Pancreas (tissue), 10 donors: Measurements from ENCODE around the gene ZNF496. TPM values are rescaled to one million over a fixed set of nuclear protein-coding genes. Genes with fewer than 3 reads are reported as not detected.

Source experiments
- ATAC-seq, 4 donors: fragments of 200-7000 bp; cut with Tn5 transposase; one replicate each; pipeline versions ENCODE4 v1.8.0 to v1.9.1; 2020; ENCODE audit warnings: mild to moderate bottlenecking in 4 of 4, moderate library complexity in 4 of 4
- DNase-seq, 6 donors: peaks; one replicate each; pipeline ENCODE4 v3.0.0-alpha.2; 2020
- FAIRE-seq: peaks from 2 replicates; lab custom pipeline; 2012; peaks lifted over from hg19 to GRCh38; lab: Jason Lieb, UNC
- H3K27ac ChIP-seq, 4 donors: fragments of 200-600 bp; sonication (generic); 1 replicate in 3 of 4; 2 replicates in 1 of 4; pipeline versions ENCODE4 v1.5.0 to v1.8.0; 2020
- H3K27me3 ChIP-seq, 4 donors: fragments of 200-600 bp; one replicate each; pipeline ENCODE4 v1.8.0; 2021
- H3K36me3 ChIP-seq, 3 donors: fragments of 200-600 bp; sonication (generic) in 1 of 3; one replicate each; pipeline versions ENCODE4 v1.5.0 to v1.8.0; 2020 to 2021
- H3K4me1 ChIP-seq, 3 donors: fragments of 200-600 bp; one replicate each; pipeline ENCODE4 v1.8.0; 2021
- H3K4me3 ChIP-seq, 4 donors: fragments of 200-600 bp; sonication (generic) in 2 of 4; one replicate each; pipeline versions ENCODE4 v1.5.0 to v1.8.0; 2020 to 2021
- H3K9me3 ChIP-seq, 4 donors: fragments of 200-600 bp; one replicate each; pipeline ENCODE4 v1.8.0; 2021
- WGBS, 2 donors: extraction: QIAGEN DNeasy Blood & Tissue Kit; methylation state at CpG; one replicate each; pipeline ENCODE4 v1.1.7; 2013; 5-methylcytosine and 5-hydroxymethylcytosine counted together
- intact Hi-C, 3 donors: fragments of 100-400 bp; cut with DNase I; formaldehyde crosslinking; loops; one replicate each; pipeline versions ENCODE4 v1.11.1 to v1.14.2; 2022
- polyA plus RNA-seq, 2 donors: library from polyadenylated mRNA; stranded (reverse); fragments of 200-250 nt; gene quantifications; one replicate each; pipeline ENCODE4 v1.2.3, GENCODE V29; 2013
- total RNA-seq, 6 donors: library from RNA; stranded (reverse); fragmentation: NEBNext Ultra II Directional in 4 of 6; extraction: Animal tissue kit (Norgen Biotek cat#: 25700) in 4 of 6; gene quantifications; one replicate each; pipeline versions ENCODE4 v1.2.1 to v1.2.4, GENCODE V29; 2021 to 2023
- TF ChIP-seq, protein P1 (sequence below), 4 donors: fragments of 200-600 bp; sonication (generic) in 3 of 4; IDR thresholded peaks; one replicate each; pipeline versions ENCODE4 v1.5.0 to v1.8.0; 2021; ENCODE audit warnings: antibody characterized with exemption in 4 of 4
- donor health status: healthy with polysubstance abuse.
- donor health status: DM: no; HTN: no; CAD: no; lungs with moderate emphysema.
- donor health status: DM: no; HTN: no; CAD: no.
- donor health status: control.
- donor health status: control.
- donor health status: Bipolar disorder and iron deficiency.
- donor health status: DM: yes; HTN: yes; CAD: no.
- donor health status: DM: no; HTN: no; CAD: no.
- donor health status: DM: no; HTN: no; CAD: no.
- donor health status: DM: yes; HTN: yes; CAD: no.

ZNF496 gene
- total and polyA plus RNA-seq, 8 donors, result 11.4 to 24.4 (median 18.8) TPM

DNA sequence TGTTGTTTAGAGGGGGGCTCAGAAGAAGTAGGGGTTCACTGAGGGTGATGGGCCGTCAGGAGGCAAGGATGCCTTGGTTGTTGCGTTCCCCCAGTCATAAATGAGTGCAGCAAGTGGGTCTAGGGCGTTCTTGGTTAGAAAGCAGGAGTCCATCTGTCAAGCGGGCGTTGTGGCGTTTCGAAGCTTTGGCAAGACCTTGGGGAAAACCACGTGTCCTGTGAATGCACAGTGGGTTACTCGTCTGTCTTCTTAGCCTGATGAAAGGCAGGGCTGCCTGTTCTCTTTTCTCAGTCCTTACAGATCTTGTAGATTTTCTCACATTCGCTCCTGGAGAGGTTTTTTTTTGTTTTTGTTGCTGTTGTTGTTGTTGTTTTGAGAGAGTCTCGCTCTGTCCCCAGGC is 6.3 kb upstream of the ZNF496 start:
- H3K27me3 ChIP-seq, result no peaks in the 10 kb centered on the region
- WGBS, 2 donors, result 89 to 93% methylated on average over 11 of the region's 11 CpGs
- no peak overlapping the region for H3K27ac ChIP-seq
- intact Hi-C loops, result no loop called here
- DNase-seq, result no peak
- H3K4me3 ChIP-seq, result no peak overlapping the region
- H3K36me3 ChIP-seq, result no peaks in the 10 kb centered on the region
- ATAC-seq, result no peak
- no peak for FAIRE-seq
- peaks cover 0 to 7% (median 0%) of the 10 kb centered on the region in 3 donors for H3K4me1 ChIP-seq
- no peaks in the 10 kb centered on the region for H3K9me3 ChIP-seq
- TF ChIP-seq, protein P1, sequence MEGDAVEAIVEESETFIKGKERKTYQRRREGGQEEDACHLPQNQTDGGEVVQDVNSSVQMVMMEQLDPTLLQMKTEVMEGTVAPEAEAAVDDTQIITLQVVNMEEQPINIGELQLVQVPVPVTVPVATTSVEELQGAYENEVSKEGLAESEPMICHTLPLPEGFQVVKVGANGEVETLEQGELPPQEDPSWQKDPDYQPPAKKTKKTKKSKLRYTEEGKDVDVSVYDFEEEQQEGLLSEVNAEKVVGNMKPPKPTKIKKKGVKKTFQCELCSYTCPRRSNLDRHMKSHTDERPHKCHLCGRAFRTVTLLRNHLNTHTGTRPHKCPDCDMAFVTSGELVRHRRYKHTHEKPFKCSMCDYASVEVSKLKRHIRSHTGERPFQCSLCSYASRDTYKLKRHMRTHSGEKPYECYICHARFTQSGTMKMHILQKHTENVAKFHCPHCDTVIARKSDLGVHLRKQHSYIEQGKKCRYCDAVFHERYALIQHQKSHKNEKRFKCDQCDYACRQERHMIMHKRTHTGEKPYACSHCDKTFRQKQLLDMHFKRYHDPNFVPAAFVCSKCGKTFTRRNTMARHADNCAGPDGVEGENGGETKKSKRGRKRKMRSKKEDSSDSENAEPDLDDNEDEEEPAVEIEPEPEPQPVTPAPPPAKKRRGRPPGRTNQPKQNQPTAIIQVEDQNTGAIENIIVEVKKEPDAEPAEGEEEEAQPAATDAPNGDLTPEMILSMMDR (IDR thresholded peaks at IDR 0.05), result no peak

DNA sequence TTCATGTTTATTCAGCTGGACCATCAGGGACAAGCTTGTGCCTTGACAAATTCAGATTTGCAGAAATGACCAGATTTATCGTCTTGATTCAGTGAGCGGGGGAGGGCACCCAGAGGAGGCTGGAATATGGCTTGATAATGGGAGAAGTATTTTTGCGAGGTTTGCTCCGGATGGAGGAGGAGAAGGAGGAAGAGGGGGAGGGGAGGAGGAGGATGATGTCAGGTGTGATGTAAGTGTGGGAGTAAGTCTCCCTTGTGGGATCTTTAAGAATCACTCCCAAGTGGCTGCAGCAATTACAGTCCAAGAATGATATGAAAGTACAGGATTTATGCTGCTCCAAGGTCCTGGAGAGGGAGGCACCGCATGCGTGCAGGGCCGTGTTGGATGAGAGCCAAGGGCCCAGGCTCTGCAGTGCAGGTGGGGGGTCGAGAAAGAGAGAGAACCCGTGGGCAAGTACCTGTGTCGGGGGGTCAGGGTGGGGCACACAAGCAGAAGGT is 5.6 kb upstream of the ZNF496 start:
- no peaks in the 10 kb centered on the region for H3K27me3 ChIP-seq
- H3K27ac ChIP-seq, result no peak overlapping the region
- intact Hi-C loops, result no loop called here
- ATAC-seq (no peak), DNase-seq (peak in 1 of 6 donors; percentile 27), FAIRE-seq (no peak)
- no peaks in the 10 kb centered on the region for H3K9me3 ChIP-seq
- TF ChIP-seq, protein P1 (IDR thresholded peaks at IDR 0.05), result no peak
- H3K4me3 ChIP-seq, result no peak overlapping the region
- WGBS, 2 donors, result 57 to 66% methylated on average over 10 of the region's 10 CpGs
- H3K36me3 ChIP-seq, result no peaks in the 10 kb centered on the region
- peaks cover 0 to 7% (median 0%) of the 10 kb centered on the region in 3 donors for H3K4me1 ChIP-seq

DNA sequence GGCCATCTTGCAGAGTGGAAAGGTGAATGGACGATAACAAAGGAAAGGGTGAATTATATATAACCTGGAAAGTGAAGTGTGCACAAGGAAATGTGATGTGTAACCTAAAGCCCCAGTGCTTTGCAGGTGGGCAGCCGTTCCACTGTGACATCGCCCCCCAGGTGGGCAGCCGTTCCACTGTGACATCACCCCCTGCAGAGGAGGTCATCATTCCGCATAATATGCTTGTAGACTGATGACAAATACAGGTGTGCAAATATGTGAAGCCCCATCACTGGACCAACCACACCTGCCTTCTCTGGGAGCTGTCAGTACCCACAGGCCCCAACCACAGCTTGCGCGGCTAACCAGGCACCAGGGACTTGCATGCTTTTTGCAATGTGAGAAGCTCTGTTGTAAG is 4.7 kb upstream of the ZNF496 start:
- intact Hi-C loops, result no loop called here
- DNase-seq, result no peak
- no peak for FAIRE-seq
- Histone ChIP-seq H3K27me3 (no peaks in the 10 kb centered on the region), H3K4me3 (no peak overlapping the region), H3K36me3 (no peaks in the 10 kb centered on the region), H3K4me1 (peaks cover 0 to 7% (median 0%) of the 10 kb centered on the region in 3 donors), H3K9me3 (no peaks in the 10 kb centered on the region), H3K27ac (no peak overlapping the region)
- ATAC-seq, result no peak
- TF ChIP-seq, protein P1 (IDR thresholded peaks at IDR 0.05), result no peak
- 92 to 93% methylated on average over 7 of the region's 7 CpGs for WGBS, 2 donors

DNA sequence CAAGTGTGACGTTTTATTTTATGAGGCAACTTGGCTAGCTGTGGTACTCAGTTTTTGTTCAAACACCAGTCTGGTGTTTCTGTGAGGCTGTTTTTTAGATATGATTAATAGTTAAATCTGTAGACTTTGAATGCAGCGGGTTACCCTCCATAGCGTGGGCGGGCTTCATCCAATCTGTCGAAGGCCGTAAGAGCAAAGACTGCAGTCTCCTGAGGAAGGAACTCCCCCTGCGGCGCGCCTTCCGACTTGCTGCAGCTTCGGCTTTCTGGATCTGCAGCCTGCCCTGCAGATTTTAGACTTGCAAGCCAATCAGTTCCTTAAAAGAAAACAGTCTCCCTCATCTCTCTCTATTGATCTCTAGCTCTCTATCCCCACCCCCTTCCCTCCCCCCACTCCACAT is 4.2 kb upstream of the ZNF496 start:
- 77 to 78% methylated on average over 11 of the region's 11 CpGs for WGBS, 2 donors
- FAIRE-seq, result no peak

More for the DNA sequence above, 4.2 kb upstream of the ZNF496 start:
- H3K4me3 ChIP-seq, result no peak overlapping the region
- H3K27me3 ChIP-seq, result no peaks in the 10 kb centered on the region
- H3K36me3 ChIP-seq, result no peaks in the 10 kb centered on the region
- H3K9me3 ChIP-seq, result no peaks in the 10 kb centered on the region
- TF ChIP-seq, protein P1 (IDR thresholded peaks at IDR 0.05), result no peak
- H3K4me1 ChIP-seq, result peaks cover 0 to 7% (median 0%) of the 10 kb centered on the region in 3 donors
- DNase-seq (no peak), ATAC-seq (no peak)
- H3K27ac ChIP-seq, result no peak overlapping the region
- intact Hi-C loops, result no loop called here
